Memory B cell (primary cell): ENCODE results near the gene EFCAB5.
A peak's percentile ranks its signal among the peaks of the same experiment; 100 is the strongest.
"Not testable (repeated sequence)": the region's sequence is repeated elsewhere in the genome, so short reads cannot be mapped to it uniquely, and the experiment has no call there.

Source experiments
- ATAC-seq: fragments of 150-1000 bp; cut with Tn5 transposase; 2 replicates; pipeline ENCODE4 v1.10.0; 2021; ENCODE audit warnings: low read depth, mild to moderate bottlenecking, moderate library complexity
- DNase-seq, 2 donors: peaks; one replicate each; pipeline ENCODE4 v3.0.0; 2022; ENCODE audit warnings: low spot score in 2 of 2
- H3K27ac Mint-ChIP-seq: one replicate; pipeline ENCODE4 v1.8.0; 2022; ENCODE audit warnings: mild to moderate bottlenecking, moderate library complexity, mixed read lengths
- H3K27me3 Mint-ChIP-seq: one replicate; pipeline ENCODE4 v1.8.0; 2022; ENCODE audit warnings: mixed read lengths
- H3K36me3 Mint-ChIP-seq: one replicate; pipeline ENCODE4 v1.8.0; 2022; ENCODE audit warnings: mild to moderate bottlenecking, mixed read lengths
- H3K4me1 Mint-ChIP-seq: one replicate; pipeline ENCODE4 v1.8.0; 2022; ENCODE audit warnings: mixed read lengths
- H3K4me3 Mint-ChIP-seq: one replicate; pipeline ENCODE4 v1.8.0; 2022; ENCODE audit warnings: mild to moderate bottlenecking, moderate library complexity, mixed read lengths
- H3K9me3 Mint-ChIP-seq: one replicate; pipeline ENCODE4 v1.8.0; 2022; ENCODE audit warnings: mixed read lengths

Gene EFCAB5

DNA sequence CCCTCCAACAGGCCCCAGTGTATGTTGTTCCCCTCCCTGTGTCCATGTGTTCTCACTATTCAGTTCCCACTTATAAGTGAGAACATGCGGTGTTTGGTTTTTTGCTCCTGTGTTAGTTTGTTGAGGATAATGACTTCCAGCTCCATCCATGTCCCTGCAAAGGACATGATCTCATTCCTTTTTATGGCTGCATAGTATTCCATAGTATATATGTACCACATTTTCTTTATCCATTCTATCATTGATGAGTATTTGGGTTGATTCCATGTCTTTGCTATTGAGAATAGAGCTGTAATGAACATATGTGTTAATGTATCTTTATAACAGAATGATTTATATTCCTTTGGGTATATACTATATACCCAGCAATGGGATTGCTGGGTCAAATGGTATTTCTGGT, 16.1 kb downstream of the EFCAB5 start:
- H3K4me1 Mint-ChIP-seq, H3K27ac Mint-ChIP-seq, H3K4me3 Mint-ChIP-seq, H3K9me3 Mint-ChIP-seq, DNase-seq, H3K27me3 Mint-ChIP-seq, ATAC-seq, H3K36me3 Mint-ChIP-seq: not testable (repeated sequence)

DNA sequence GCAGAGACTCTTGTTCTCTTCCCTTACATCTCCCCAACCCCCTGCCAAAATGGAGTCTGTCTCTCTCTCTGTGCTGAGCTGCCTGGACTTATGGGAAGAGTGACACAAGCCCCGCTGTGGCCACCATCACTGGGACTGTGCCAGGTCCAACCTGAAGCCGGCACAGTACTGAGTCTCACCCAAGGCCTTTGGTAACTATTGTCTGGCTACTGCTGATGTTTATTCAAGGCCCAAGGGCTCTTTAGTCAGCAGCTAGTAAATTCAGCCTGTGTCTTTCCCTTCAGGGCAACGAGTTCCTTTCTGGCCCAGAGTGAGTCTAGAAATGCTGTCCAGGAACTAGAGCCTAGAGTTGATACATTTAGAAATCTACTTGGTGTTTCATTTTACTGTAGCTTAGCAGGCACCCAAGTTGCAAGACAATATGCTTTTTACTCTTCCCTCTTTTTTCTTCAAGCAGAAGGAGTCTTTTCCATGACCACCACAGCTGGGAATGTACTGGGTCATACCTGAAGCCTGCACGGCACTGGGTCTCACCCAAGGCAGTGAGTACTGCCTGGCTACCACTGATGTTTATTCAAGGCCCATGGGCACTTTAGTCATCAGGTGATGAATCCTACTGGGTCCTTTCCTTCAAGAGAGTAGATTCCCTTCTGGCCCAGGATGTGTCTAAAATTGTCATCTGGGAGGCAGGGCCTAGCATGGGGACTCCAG, 17.7 kb downstream of the EFCAB5 start:
- Mint-ChIP-seq H3K9me3 (peaks cover 3% of the 10 kb centered on the region), H3K27ac (no peak overlapping the region), H3K4me3 (no peak overlapping the region), H3K4me1 (no peaks in the 10 kb centered on the region), H3K36me3 (peaks cover 4% of the 10 kb centered on the region), H3K27me3 (no peaks in the 10 kb centered on the region)
- no peak for DNase-seq
- ATAC-seq, result no peak

DNA sequence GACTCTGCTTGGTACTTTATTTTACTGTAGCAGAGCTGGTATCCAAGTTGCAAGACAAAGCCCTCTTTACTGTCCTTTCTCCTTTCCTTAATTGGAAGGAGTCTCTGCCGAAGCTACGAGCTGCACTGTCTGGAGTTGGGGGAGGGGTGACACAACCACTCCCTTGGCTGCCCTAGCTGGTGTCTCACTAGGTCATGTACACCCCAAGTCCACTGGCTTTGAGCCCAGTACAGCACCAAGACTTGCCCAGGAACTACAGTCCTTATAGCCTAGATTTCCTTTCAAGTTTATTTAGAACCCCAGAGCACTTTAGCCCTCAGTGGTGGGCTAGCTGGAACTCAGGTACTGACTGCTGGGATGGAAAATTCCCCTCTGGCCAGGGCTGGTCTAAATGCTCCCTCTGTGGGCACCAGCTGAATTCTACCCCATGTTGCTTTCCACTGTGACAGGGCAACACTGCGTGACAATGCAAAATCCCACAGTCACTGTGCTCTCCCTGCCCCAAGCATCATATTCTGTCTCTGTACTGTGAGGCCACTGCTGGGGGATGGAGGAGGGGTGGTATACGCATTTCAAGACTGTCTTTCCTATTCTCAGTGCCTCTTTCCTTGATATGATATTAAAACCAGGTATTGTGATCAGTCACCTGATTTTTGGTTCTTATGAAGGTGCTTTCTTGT, 18.4 kb downstream of the EFCAB5 start:
- Mint-ChIP-seq H3K36me3 (peaks cover 4% of the 10 kb centered on the region), H3K9me3 (peaks cover 6% of the 10 kb centered on the region), H3K4me1 (no peaks in the 10 kb centered on the region), H3K4me3 (no peak overlapping the region), H3K27ac (no peak overlapping the region), H3K27me3 (no peaks in the 10 kb centered on the region)
- ATAC-seq (no peak), DNase-seq (no peak)

- Mint-ChIP-seq H3K4me1 (no peaks in the 10 kb centered on the region), H3K36me3 (no peaks in the 10 kb centered on the region), H3K4me3 (no peak overlapping the region), H3K9me3 (peaks cover 6% of the 10 kb centered on the region), H3K27me3 (no peaks in the 10 kb centered on the region), H3K27ac (no peak overlapping the region)
- ATAC-seq (no peak), DNase-seq (no peak)
Measured at GRCh38 chr17:29962656-29963055, 21.2 kb downstream of the EFCAB5 start.

GRCh38 chr17:29968271-29968670, 26.8 kb downstream of the EFCAB5 start:
- ATAC-seq (no peak), DNase-seq (no peak)
- H3K27ac Mint-ChIP-seq, result no peak overlapping the region
- peaks cover 3% of the 10 kb centered on the region for H3K9me3 Mint-ChIP-seq
- H3K27me3 Mint-ChIP-seq, result no peaks in the 10 kb centered on the region
- H3K4me3 Mint-ChIP-seq, result no peak overlapping the region
- no peaks in the 10 kb centered on the region for H3K4me1 Mint-ChIP-seq
- no peaks in the 10 kb centered on the region for H3K36me3 Mint-ChIP-seq

DNA sequence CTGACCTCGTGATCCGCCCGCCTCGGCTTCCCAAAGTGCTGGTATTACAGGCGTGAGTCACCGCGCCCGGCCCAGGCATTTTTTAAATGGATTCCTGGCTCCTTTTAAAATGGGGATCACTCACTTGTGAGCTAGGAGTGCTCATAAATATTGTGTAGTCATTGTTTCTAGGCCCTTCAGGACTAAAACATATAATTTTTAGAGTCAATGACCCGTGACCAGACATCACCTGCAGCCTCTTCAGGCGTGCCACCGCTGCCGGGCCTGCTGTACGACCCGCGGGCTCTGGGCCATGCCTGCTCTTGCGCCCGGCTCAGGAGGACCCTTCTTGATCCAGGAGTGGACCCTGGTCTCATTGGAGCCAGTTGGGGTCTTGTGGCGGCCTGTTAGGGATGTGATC, 30.8 kb downstream of the EFCAB5 start:
- Mint-ChIP-seq H3K4me3 (no peak overlapping the region), H3K36me3 (no peaks in the 10 kb centered on the region), H3K27me3 (no peaks in the 10 kb centered on the region), H3K4me1 (no peaks in the 10 kb centered on the region), H3K27ac (no peak overlapping the region), H3K9me3 (no peaks in the 10 kb centered on the region)
- DNase-seq (no peak), ATAC-seq (no peak)

GRCh38 chr17:29973005-29973404, 31.6 kb downstream of the EFCAB5 start:
- ATAC-seq (no peak), DNase-seq (no peak)
- Mint-ChIP-seq H3K27me3 (no peaks in the 10 kb centered on the region), H3K4me1 (no peaks in the 10 kb centered on the region), H3K27ac (no peak overlapping the region), H3K36me3 (no peaks in the 10 kb centered on the region), H3K4me3 (no peak overlapping the region), H3K9me3 (no peaks in the 10 kb centered on the region)

GRCh38 chr17:29977836-29978235, 36.4 kb downstream of the EFCAB5 start:
- Mint-ChIP-seq H3K36me3 (peaks cover 2% of the 10 kb centered on the region), H3K4me1 (no peaks in the 10 kb centered on the region), H3K27me3 (peaks cover 3% of the 10 kb centered on the region), H3K4me3 (no peak overlapping the region), H3K9me3 (no peaks in the 10 kb centered on the region), H3K27ac (no peak overlapping the region)
- DNase-seq, result no peak
- ATAC-seq, result no peak

DNA sequence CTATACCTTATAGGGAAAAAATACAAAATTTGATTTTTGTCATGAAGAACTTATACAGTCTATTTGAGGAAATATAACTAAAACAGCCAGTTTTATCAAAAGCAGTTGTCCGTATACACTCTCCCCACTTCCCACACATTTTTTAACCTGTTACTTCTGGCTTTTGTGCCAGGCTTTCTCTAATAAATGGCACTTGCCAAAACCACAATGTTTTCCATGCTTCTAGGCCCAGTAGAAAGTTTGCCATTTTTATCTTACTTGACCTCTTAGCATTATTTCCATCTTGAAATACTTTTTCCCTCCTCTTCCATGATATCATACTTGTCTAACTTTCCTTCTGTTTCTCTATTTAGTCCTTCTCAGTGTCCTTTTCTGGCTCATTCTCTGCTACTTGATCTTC, 38.8 kb downstream of the EFCAB5 start:
- H3K9me3 Mint-ChIP-seq, result peaks cover 2% of the 10 kb centered on the region
- H3K27me3 Mint-ChIP-seq, result peaks cover 7% of the 10 kb centered on the region

DNA sequence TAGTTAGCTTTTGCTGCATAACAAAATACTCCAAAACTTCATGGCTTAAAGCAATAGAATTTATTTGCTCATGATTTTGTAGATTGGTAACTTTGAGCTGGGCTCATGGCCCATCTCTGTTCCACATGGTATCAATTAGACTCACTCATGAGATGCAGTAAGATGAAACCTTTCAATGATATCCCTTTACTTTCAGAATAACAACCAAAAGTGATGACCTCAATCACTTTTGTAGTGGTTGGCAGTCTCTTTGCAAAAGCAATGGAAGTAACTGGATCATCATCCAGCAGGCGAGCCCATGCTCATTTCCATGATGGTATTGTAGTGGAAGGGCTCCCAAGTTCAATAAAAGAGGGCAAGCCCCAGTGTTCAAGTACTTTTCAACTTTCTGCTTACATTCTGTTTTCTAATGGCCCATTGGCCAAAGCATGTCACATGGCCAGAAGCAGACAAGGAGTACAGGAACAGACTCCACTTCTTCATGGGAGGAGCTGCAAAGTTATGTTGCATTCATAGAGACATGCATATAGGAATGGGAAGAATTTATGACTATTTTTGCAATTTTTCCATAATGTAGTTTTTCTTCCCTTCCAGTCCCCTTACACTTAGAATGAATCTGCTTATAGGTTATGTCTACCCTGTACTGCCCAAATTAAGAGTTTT, 41.7 kb downstream of the EFCAB5 start:
- no peaks in the 10 kb centered on the region for H3K4me1 Mint-ChIP-seq
- no peak for ATAC-seq
- H3K4me3 Mint-ChIP-seq, result no peak overlapping the region
- no peak overlapping the region for H3K27ac Mint-ChIP-seq
- DNase-seq, result no peak
- peaks cover 7% of the 10 kb centered on the region for H3K27me3 Mint-ChIP-seq
- peaks cover 3% of the 10 kb centered on the region for H3K36me3 Mint-ChIP-seq
- peaks cover 2% of the 10 kb centered on the region for H3K9me3 Mint-ChIP-seq

More for the DNA sequence above, 38.8 kb downstream of the EFCAB5 start:
- ATAC-seq (no peak), DNase-seq (no peak)
- Mint-ChIP-seq H3K4me1 (no peaks in the 10 kb centered on the region), H3K4me3 (no peak overlapping the region), H3K36me3 (peaks cover 3% of the 10 kb centered on the region), H3K27ac (no peak overlapping the region)

DNA sequence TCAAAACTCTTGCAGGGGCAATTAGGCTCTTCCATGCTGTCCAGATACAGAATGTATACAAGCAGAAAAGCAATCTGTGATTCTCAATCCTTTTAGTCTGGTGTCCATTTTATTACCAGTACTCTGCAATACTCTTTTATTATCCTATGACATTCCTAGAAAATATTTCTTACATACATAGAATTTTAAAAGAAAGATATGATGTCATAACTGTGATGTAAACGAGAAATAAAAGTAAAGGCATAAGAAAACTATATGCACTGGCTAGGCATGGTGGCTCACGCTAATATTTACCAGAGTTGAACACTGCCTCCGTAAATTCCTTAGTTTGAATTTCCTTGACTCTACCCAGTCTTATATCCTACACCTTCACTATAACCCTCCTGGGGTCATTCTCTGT, 55.0 kb downstream of the EFCAB5 start:
- peaks cover 4% of the 10 kb centered on the region for H3K4me1 Mint-ChIP-seq
- no peak overlapping the region for H3K4me3 Mint-ChIP-seq
- peaks cover 2% of the 10 kb centered on the region for H3K9me3 Mint-ChIP-seq
- ATAC-seq (no peak), DNase-seq (no peak)
- no peaks in the 10 kb centered on the region for H3K27me3 Mint-ChIP-seq
- peaks cover 2% of the 10 kb centered on the region for H3K36me3 Mint-ChIP-seq
- H3K27ac Mint-ChIP-seq, result no peak overlapping the region

DNA sequence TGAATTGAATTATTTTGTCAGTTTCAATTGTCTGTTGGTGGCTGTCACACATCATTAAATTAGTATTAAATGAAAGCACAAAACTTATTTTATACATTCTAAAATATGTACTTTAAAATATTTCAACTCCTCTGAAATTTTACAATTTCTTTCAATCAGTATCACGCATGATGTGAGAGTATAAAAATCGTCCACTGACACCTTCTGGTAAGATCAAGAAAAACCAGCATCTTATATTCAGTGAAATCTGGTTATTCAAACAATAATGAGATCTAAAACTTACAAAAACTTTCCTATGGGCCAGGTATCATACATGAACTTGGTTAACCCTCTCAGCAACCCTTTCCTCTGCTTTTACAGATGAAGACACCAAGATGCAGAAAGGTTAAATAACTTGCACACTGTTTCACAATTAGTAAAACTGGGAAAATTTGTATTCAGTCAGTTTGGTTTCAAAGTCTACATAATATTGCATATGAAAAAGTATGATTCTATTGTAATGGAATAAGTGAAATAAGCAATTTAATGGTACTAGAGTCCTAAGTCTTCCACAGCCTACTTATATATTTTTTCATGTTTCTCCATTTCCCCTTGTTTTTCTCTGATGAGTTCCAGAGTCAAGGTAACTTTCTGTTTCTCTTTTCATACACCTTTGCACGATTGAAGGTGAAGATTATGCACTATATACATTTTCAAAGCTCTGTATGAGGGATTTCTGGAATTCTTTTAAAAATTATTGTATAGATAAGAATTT, 58.7 kb downstream of the EFCAB5 start:
- no peak for ATAC-seq
- Mint-ChIP-seq H3K4me3 (no peak overlapping the region), H3K36me3 (no peaks in the 10 kb centered on the region)

DNA sequence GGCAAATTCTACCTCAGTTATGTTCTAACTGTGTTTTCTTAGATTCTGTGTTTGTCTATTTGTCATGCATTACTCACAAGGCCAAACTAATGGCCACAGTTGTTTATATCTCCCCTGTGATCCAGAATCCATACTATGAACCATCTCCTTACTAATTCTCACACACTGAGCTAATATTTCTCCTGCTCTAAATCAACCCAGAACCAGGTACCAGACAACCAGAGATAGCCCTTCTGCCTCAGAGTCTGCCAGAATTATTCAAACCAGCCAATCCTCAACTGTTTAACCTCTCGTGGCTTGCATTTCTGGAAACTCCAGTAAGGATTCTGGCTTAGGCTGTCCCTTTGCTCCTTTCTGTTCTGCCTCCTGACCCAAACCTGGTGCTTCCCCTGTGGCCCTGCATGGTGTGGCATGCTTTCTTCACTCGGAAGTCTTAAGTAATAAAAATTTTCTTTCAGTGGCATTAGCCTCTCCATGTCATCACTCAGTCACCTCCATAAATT, 59.4 kb downstream of the EFCAB5 start:
- no peak for ATAC-seq
- no peak overlapping the region for H3K27ac Mint-ChIP-seq
- no peak for DNase-seq
- H3K9me3 Mint-ChIP-seq, result no peaks in the 10 kb centered on the region
- H3K4me1 Mint-ChIP-seq, result peaks cover 4% of the 10 kb centered on the region
- H3K36me3 Mint-ChIP-seq, result no peaks in the 10 kb centered on the region
- peak overlapping the region; percentile 3 for H3K4me3 Mint-ChIP-seq
- no peaks in the 10 kb centered on the region for H3K27me3 Mint-ChIP-seq

More for the DNA sequence above, 58.7 kb downstream of the EFCAB5 start:
- Mint-ChIP-seq H3K27me3 (no peaks in the 10 kb centered on the region), H3K27ac (no peak overlapping the region), H3K9me3 (no peaks in the 10 kb centered on the region), H3K4me1 (peaks cover 4% of the 10 kb centered on the region)
- DNase-seq, result no peak

DNA sequence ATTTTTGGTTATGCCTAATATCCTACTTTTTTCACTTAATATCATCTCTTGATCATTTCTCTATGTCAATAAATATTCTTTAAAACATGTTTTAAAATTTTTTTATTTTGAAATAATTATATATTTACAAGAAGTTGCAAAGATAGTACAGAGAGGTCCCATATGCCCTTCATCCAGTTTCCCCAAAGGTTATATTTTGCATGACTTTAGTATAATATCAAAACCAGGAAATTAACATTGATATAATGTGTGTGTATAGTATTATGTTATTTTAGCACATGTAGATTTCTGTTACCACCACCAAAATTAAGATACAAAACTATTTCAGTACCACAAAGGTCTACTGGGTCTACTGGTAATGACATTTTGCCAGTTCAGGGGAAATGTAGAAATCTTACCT, 60.7 kb downstream of the EFCAB5 start:
- no peak for ATAC-seq
- H3K27ac Mint-ChIP-seq, result no peak overlapping the region
- no peaks in the 10 kb centered on the region for H3K27me3 Mint-ChIP-seq
- no peaks in the 10 kb centered on the region for H3K36me3 Mint-ChIP-seq
- no peak overlapping the region for H3K4me3 Mint-ChIP-seq
- H3K4me1 Mint-ChIP-seq, result peaks cover 4% of the 10 kb centered on the region
- no peaks in the 10 kb centered on the region for H3K9me3 Mint-ChIP-seq
- DNase-seq, result no peak
